ENCODE results near the gene RASA1.
"Not testable (repeated sequence)": the region's sequence is repeated elsewhere in the genome, so short reads cannot be mapped to it uniquely, and the experiment has no call there.

Gene RASA1

DNA sequence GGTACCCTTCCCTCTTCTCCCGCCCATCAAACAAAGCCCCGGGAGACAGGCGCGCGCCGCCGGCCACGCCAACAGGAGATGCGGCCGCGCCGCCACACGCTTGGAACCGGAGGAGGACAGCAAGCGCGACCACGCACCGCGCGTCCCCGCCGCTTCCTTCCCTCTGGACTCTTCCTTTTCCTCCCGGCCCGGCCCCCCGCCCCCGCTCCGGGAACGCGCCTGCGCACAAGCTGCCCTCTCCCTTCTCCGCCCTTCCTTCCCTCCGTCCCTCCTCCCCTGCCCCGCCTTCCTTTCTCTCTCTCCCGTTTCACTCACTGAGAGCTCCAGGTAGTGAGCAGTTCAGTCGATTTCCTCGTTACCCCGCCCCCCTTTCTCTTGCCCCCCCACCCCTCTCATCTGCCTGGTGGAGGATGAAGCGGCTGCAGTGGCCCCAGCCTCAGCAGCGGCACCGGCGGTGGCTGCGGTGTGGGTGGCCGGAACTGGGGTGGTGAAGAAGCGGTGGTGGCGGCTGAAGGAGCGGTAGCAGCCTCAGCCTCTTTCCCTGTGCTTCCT lies at the start of gene RASA1:
Gene RASA1, plus strand, starts transcription at position 310 of the 552 bp plus-strand sequence. CDS start 569 bp downstream, outside the sequence.
- peak; percentile 95 for DNase-seq

DNA sequence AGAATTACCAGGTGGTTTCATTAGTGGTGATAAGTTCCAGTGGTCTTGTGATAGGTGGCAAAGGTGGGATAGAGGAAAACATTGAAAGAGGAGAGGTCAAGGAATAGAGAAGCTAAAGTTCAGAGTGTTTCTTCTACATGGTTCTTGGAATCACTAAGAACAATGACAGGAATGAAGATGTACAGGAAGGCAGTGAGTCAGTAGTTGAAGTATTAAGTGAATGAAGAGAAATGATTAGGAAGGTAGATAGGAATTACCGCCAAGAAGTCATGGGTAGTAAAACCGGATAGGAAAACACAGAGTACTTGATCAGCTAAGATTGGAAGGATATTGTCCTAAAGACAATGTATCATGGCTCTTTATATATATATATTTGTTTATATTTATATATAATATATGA lies 37.9 kb upstream of the RASA1 start:
- no peak for DNase-seq

DNA sequence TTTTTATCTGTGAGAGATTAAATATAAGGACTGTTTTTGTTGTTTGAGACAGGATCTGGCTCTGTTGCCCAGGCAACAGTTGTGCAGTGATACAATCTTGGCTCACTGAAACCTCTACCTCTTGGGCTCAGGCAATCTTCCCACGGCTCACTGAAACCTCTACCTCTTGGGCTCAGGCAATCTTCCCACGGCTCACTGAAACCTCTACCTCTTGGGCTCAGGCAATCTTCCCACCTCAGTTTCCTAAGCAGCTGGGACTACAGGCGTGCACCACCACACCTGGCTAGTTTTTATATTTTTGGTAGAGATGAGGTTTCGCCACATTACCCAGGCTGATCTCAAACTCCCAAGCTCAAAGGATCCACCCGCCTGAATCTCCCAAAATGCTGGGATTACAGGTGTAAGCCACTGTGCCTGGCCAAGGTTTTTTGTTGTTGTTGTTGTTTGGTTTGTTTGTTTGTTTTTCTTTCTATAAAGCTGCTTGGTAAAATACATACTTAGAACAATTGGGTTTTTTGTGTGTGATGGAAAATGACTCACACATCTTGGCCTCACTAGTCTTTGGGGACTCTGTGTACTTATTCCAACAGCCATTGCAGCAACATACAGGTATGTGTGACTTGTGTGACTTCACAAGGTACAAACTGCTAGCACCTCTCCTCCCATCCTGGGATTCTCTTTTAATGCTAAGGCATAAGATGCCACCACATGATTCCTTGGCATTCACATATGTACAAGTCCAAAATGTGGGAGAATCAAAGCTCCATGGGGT lies 36.5 kb upstream of the RASA1 start:
- no peak for DNase-seq

DNA sequence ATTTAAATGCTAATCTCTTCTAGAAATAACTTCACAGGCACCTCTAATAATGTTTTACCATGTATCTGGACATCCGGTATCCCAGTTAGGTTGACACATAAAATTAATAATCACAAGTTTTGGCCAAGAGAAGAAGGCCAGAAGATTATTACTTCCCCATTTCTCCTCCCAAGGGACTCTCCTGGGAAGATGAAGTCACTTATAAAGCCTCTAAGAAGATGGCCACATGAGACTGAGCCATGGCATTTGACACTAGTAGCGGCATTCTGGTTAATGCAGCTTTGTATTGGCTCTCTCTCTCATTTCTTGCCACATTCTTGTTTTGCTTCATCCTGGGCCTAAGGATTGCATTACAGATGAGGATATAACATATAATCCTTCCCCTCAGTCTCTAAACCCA lies 34.5 kb upstream of the RASA1 start:
- DNase-seq: peak; percentile 66

DNA sequence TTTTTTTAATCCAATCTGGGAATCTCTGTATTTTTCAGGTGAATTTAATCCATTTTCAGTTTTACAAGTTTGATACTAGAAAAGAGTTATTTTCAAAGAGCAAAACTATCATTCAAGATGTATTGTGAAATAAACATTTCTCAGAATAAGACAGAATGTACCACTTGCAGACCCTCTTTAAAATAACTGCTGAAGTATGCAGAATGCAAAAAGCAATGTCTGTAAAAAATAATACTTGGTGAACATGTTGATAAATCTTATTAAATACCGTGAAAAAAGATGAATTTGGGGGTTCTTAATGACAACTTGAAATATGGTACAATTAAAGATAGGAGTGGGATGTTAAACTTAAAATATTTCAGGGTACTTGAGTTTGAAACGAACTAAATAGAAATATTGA lies 26.1 kb upstream of the RASA1 start:
- no peak for DNase-seq

DNA sequence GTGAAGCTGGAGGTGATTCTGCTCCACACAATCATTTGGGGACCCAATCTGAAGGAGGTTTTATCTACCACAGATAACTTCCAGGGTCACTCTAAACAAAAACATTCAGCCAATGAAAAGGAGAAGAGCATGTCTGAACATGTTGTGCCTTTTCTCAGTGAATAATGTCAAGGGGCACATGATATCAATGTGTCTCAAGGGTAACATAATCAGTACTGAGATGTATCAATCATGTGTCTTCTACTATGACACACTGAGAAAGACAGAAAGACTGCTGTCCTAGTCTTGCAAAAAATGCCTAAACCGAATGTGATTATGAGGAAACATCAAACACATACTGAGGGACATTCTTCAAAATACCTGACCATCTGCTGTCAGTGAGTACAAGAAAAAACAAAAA lies 25.4 kb upstream of the RASA1 start:
- DNase-seq: peak; percentile 16

DNA sequence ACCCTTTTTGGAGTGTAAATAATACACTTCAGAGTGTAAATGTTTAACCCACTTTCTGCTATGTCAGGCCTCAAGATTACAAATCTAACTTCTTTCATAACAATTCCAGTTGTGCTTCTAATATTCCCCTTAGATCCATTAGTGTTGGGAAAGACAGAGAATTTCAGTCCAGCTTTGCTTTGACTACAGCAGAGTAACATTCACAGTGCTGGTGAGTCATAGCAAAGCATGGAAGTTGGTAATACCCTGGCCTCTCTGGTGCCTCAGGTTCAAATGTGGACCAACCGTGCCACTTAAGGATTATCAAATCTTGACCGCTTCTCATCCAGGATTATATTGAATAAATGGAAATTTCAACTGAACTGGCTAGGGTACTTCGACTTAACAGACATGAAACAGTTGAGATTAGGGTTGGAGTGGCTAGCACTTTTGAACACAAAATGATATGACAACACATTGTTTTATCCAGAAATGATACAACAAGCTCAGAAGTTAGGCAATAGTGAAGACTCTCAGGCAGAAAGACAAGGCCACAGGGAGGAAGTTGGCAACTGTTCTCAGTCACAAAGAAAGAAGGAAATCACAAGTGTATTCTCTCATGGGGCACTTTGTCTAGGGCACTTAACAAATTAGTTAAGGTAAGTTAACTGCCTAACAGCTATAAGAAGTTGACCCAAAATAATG lies 24.4 kb upstream of the RASA1 start:
- DNase-seq: peak; percentile 85

DNA sequence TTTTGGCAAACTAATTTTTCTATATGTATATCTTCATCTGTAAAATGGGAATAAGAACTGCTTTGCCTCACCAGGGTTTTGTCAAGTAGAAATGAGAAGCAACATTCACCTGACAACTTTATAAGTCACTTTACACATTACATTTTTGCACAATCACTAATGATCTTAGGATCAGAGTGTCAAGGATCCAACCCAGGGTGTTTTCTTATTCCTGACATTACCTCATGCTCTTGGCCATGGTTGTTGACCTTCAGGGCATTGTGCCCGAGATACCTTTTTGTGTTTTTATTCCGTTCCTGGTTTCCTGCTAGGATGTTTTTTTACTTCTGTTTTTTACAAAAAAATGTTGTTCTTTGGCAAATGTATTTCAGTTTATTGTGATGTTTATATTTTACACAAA lies 22.2 kb upstream of the RASA1 start:
- DNase-seq: no peak

DNA sequence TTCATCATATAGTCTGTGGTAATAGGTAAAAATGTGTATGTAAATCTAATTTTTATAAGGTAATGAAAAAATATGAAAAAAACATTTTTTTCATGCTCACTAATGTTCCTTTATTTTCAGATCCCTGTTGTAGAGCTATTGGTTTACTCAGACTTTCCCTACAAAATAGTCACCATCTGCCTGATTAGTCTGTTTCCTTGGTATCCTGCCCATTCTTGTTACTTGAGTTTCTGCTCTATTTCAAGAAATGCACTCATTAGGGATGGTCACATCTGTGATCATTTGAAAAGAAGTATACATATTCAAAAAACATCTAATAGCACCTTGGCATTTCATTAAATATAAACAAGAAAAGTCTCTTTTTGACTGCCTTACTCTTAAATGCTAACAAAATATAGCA lies 21.6 kb upstream of the RASA1 start:
- DNase-seq: no peak

DNA sequence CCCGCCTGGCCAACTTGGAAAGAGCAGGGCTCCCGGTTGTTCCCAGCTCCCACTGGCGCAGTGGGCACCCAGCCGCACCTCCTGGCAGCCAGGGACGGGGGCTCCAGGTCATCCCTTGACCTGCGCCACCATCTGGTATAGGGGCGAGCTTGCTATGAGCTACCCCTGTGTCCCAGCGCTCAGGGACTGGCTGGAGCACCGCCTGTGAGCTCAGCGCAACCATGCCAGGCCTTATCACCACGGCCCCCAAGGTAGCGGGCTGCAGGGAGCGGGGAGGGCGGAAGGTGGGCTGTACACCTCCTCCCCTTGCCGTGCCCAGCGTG lies 15.4 kb upstream of the RASA1 start:
- no peak for DNase-seq

DNA sequence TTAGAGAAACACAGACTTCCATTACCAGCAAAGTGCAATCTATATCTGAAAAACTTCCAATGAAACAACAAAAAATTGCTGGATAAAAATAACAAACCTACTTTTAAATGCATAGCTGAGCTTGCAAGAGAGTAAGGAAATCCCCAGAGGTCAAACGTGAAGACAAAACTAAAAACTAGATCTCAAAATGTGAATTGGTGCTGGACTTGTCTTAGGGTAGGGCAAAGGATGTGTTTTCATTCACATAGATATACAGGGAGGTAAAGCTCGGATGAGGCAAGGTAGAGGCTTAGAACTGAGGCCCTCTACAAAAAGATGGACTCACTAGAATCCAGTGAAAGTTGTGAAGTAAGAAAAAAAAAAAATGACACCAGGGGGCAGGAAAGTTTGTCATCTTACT lies 13.6 kb upstream of the RASA1 start:
- DNase-seq: no peak

DNA sequence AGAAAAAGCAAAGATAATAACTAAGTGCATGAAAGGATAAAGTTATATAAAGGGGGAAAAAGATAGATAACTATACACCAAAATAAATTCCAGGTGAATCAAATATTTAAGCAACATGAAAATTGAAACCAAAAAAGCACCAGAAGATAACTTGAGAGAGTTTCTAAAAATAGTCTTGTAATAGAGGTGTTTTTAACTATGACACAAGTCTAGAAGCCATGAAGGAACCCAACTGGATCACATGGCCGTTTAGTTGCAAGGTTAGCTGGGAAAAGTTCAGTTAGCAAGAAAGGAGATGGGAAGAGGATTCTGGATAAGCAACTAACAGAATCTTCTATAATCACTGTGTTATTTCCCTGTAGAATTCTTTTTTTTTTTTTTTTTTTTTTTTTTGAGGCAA lies 9.2 kb upstream of the RASA1 start:
- no peak for DNase-seq

DNA sequence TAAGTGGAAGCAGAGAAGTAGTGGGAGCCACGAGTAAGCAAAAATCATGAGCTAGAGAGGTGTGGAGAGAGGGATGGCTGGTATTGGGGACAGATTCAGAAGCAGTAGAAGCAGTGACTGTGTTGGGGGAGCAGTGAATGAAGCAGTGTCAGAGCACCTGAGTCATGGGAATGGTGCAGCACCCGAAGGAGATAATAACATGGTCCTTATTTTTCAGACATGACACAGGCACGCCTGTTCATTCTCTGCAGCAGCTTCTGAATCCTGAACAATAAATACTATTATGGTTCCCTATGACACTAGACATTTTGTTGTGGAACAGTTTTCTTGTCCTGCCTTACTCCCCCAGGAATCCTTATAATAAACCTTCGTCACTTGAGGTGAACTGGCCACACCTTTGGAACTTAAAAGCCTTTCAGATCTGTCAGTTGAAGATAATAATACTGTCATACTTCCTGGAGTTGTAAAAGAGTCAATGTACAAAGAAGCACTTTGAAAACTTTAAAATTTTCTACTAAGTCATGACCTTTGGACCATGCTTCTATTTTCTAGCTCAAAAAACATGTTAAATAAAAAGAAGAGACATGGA lies 7.0 kb upstream of the RASA1 start:
- no peak for DNase-seq

DNA sequence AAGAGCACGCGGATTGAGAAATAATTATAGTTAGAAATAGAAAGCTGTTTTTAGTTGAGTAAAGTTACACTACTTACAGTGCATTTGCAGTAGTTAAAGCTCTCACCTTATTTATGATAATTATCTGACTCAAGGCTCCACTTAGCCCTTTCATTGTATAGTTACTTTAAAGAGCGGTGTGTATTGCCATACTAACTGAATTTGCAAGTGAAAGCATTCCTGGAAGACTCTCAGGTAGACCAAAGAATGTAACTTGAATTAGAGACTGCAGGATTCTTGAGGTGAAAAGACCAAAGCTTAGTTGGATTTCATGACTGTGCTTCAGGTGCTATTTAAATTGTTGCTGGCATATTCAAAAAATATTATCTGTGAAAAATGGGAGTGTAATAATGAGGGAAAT lies 4.2 kb upstream of the RASA1 start:
- no peak for DNase-seq

DNA sequence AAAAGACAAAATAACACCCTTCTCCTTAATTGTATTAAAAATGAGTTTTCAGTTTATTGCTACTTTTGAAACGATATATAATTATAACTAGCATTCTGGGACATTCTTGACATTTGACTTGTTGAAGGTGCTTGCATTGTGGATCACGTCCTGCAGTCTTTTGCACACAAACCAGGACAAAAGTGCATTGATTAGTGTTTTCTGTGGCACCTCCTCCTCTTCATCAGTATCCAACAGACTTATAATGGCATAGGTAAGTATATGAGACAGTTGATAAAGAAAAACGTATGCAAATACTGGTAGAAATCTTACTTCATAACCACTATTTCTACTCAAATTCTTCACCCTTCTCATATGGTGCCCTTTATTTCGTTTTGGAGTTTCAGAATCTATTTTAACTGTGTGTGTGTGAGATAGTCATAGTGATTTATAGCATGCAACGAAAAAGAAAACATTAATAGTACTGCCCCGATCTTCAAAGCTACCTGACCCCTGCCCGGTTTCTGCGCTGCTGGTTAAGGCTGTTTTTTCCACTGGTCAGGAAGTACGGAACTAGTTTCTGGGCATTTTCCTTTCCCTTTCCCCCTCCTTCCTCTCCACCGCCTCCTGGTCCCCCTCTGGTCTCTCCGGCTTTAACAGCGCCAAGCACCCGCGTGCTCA lies 639 bp upstream of the RASA1 start:
- DNase-seq: no peak

DNA sequence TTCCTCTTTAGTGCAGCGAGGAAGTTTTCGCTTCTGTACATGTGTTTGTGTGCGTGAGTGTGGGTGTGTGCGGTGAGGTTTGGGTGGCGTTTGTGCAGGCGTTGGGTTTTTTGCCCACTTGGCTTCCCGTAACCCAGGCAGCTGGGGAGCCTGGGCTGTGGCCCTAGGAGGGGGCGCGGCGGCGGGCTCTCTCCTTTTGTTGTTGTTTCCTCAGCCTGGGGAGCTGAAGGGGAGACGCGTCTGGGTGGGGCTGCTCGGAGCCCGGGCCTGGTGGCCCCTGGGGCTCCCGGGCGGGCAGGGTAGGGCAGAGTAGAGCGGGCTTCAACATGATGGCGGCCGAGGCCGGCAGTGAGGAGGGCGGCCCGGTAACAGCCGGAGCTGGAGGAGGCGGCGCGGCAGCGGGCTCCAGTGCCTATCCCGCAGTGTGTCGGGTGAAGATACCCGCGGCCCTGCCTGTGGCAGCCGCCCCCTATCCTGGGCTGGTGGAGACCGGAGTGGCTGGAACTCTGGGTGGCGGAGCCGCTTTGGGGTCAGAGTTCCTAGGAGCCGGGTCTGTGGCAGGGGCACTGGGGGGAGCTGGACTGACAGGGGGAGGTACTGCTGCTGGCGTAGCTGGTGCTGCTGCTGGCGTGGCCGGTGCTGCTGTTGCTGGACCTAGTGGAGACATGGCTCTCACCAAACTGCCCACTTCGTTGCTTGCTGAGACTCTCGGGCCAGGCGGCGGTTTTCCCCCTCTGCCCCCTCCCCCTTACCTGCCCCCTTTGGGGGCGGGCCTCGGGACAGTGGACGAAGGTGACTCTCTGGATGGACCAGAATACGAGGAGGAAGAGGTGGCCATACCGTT lies 665 bp downstream of the RASA1 start:
- peak; percentile 76 for DNase-seq

DNA sequence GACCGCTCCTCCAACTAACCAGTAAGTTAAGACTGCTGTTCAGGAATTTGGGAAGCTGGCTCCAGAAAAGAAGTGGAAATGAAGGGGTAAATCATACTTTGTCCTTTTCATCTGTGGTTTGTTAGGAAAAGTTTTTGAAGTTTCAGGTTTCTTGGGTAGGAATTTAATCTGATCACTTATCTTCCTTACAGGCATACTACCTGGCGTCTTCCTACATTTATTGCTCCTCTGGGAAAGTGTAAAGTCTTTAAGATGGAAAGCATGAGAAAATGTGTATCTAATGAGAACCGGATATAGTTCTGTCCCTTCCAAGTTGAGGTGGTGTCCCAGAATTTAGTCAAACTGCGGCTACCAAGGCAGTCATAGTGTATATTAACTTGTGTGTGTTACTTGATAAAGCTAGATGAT lies 1.3 kb downstream of the RASA1 start:
- DNase-seq: no peak

DNA sequence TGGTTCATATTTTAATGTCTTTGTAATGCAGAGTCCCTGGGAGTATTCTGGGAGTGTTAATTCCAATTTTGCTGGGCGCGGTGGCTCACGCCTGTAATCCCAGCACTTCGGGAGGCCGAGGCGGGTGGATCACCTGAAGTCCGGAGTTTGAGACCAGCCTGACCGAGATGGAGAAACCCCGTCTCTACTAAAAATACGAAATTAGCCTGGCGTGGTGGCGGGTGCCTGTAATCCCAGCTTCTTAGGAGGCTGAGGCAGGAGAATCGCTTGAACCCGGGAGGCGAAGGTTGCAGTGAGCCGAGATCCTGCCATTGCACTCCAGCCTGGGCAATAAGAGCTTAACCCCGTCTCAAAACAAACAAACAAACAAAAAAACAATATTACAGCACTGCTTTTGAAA lies 3.2 kb downstream of the RASA1 start:
- not testable (repeated sequence) for DNase-seq

DNA sequence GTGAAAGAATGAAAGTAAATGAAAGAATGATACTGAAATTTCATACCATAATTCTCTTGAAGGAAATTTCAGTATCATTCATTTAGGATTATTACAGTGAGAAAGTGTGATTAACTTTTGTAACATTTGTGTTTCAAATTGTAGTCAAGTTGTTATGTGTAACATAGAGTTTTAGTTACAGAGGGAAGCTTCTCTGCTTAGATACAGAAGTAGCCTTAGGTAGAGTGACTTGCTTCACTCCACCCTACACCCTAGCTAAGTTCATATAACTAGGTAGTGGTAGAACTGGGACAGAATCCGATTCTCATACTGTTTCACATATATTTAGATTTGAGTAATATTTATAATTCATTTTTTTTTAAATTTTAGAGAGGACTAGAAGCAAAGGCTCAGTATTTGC lies 9.0 kb downstream of the RASA1 start:
- DNase-seq: no peak

DNA sequence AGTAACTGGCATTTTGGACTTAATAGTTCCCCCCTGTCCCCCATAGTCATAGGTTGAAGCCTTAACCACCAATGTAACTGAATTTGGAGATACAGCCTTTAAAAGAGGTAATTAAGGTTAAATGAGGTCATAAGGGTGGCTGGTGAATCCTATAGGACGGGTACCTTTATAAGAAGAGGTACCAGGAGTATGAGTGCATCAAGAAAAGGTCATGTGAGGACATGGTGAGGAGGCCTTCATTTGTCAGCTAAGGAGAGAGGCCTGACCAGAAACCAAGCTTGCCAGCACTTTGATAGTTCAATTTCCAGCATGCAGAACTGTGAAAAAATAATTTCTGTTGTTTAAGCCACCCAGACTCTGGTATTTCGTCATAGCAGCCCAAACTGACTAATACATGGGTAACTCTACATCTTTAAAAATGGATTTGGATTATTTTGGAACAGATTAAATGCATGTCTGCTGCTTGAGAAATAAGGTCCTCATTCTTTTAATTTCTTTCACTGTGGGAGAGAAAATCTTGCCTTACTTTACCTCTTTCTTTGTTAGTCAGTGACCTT lies 9.7 kb downstream of the RASA1 start:
- DNase-seq: peak; percentile 30

DNA sequence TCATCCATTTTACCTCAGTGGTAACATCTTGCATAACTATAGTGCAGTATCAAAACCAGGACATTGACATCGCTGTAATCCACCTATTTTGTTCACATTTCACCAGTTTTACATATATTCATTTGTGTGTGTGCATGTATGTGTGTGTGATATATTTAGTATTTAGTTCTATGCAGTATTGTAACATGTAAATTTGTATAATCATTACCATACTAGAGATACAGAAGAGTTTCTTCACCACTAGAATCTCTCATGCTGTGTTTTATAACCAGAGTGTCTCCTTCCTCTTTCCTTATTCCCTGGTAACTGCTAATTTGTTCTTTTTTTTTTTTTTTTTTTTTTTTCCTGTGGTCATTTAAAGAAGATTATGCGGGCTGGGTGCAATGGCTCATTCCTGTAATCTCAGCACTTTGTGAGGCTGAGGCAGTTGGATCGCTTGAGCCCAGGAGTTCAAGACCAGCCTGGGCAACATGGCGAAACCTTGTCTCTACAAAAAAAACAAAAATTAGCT lies 11.0 kb downstream of the RASA1 start:
- peak; percentile 43 for DNase-seq

DNA sequence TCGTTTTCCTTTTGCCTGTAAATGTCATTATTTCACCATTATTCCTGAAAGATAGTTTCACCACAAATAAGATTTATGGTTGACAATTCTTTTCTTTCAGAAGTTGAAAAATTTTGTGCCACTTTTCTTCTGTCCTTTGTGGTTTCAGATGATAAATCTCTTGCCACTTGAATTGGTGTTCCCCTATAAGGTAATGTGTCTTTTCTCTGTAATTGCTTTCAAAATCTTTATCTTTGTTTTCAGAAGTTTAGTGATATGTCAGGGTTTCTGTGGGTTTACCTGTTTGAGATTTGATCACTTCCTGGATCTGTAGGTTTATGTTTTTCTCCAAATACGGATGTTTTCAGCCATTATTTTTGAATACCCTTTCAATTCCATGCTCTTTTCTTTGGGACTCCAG lies 14.6 kb downstream of the RASA1 start:
- no peak for DNase-seq

All from suppressor macrophage treated with lipopolysaccharide for 4 hours (primary cell).